GM12872 (cell line): ENCODE data around the gene BHLHE23.

Experiments used
- TF ChIP-seq, protein P1 (sequence below): IDR thresholded peaks from 3 replicates; pipeline ENCODE4 v1.5.1; 2011; ENCODE audit warnings: low read depth, mild to moderate bottlenecking, low read length, moderate library complexity; ENCODE audit not compliant: insufficient read depth

BHLHE23 gene

DNA sequence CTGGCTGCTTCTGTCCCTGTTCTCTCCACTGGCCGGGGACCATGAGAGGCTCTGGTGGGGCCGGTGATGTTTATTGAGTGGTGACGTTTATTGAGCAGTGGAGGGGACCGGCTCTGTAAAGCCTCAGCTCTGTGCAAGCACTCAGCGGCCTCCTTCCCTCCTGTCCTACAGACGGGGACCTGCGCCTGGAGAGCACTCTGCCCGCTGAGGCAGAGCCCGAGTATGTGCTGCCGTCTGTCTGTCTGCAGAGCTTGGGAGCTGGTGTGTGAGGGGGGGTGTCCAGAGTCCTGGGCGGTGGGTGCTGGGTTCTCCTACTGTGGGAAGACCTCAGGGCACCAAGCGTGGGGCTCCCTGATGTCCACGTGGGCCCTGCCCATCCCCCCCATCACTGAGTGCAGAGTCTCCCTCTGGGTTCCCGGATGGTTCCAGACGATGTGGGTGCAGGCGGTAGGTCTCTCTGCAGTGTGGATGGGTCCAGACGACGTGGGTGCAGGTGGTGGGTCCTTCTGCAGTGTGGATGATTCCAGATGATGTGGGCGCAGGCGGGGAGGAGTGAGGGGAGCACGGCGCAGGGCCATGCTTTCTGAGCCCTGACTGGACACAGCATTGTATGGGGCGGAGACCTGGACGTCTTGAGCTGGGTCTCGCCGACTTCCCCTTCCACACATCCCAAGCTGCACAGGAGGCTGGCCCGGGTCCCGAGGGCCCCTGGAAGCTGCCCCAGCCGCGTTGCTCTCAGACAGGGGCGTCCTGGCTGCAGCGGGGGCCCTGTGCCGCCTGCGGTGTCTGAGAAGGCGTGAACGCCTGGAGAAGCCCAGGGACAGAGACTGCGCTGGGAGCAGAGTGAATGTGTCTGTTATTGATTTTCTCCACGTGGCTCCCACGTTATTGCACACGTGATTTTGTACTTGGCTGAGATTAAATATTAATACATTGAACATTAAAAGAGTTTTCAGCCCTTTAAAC, 14.9 kb upstream of the BHLHE23 start:
- TF ChIP-seq, protein P1, sequence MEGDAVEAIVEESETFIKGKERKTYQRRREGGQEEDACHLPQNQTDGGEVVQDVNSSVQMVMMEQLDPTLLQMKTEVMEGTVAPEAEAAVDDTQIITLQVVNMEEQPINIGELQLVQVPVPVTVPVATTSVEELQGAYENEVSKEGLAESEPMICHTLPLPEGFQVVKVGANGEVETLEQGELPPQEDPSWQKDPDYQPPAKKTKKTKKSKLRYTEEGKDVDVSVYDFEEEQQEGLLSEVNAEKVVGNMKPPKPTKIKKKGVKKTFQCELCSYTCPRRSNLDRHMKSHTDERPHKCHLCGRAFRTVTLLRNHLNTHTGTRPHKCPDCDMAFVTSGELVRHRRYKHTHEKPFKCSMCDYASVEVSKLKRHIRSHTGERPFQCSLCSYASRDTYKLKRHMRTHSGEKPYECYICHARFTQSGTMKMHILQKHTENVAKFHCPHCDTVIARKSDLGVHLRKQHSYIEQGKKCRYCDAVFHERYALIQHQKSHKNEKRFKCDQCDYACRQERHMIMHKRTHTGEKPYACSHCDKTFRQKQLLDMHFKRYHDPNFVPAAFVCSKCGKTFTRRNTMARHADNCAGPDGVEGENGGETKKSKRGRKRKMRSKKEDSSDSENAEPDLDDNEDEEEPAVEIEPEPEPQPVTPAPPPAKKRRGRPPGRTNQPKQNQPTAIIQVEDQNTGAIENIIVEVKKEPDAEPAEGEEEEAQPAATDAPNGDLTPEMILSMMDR = no peak

DNA sequence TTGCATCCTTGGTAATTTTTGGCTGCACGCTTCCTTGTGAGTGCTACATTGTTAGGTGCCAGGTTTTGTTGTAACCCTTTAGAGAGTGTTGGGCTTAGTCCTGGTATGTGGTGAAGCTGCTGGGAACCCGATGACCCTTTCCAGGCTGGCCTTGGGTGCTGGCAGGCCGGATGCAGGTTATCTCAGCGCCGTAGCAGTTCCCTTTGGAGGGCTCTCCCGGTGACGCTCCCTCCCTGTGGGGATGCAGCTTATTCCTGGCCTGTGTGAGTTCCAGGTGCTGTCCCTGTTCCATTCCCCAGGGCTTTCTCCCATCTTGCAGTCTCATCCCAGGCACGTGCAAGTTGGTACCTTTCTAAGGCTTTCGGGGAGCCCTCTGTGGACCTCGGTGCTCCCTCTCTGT, 13.9 kb upstream of the BHLHE23 start:
- TF ChIP-seq, protein P1 = no peak

DNA sequence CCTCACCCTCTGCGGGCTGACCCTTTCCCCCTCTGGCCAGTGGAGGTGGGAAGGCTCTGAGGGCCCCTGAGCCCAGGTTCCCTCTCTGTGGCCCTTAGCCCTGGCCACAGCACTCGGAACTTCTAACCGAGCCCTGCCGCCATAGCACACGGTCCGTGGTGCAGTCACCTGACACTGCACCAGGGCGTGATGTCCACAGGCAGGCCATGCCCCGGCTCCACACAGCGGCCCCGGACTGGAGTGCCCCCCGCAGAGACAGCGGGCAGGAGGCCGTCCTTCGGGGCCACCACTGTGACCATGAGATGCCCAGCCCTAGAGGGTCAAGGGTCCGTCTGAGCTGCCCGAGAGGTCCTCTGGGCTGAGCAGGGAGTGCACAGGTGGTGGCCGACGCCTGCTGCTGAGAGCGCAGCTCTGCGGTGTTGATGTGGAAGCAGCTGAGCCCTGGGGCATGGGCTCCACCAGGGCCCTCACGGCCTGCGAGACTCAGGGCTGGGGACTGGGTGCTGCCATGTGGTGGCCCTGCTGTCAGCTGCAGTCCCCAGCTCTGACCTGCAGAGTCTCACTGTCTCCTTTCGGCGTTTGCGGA, 11.2 kb upstream of the BHLHE23 start:
- TF ChIP-seq, protein P1 = no peak

DNA sequence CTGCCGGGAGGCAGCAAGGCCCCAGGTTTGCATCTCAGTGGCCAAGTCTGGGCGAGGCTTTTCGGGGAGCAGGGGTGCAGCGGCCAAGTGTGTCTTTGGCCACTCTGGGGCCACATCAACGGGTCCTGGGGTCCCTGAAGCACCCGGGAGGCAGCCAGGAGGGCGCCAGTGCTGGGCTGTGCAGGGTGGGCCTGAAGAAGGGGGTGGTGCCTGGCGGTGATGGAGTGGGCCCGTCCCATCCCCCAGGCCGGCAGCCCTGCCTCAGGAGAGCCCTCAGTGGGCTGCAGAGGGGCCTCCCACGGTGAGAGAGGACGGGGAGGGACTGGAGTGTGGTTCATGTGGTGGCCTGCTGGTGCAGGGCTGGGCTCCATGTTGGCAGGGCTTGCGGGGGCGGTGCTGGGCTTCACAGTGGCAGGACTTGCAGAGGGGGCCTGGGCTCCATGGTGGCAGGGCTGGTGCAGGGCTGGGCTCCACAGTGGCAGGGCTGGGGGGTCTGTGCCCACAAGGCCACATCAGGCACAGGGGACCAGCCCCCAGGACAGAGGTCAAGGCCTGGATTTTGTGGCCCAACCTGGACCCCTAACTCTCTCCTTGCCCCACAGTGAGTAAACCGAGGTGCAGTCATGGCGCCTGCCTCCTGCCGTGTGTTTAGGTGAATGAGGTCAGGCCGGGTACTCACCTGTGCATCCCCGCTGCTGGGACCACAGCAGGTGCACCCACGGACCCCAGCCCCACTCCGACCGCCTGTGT, 10.5 kb upstream of the BHLHE23 start:
- TF ChIP-seq, protein P1 = no peak

DNA sequence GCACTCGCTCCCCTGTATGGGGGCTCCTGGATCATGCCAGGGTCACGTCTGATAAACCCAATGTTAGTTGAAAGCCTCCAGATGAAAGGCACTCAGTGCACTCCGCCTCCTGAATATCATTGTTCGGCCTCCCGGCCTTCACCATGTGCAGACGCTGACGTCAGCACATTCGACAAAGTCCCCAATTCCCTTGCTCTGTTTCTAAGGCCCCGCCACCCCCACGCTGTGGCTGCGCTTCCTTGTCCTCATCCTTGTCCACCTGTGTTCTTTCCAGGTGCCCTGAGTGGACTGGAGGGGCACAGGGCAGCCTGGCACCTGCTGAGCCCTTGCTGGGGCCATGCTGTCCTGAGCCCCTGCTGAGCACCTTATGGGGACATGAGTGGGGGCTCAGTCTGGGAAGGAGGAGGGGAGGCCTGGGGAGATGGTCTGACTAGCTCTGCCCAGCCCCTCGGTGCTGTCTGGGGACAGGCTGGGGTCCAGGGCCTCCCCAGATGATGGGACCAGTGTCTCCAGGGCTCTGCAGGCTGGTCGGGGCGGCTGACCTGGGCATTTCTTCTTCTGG, 9.8 kb upstream of the BHLHE23 start:
- TF ChIP-seq, protein P1 = no peak

DNA sequence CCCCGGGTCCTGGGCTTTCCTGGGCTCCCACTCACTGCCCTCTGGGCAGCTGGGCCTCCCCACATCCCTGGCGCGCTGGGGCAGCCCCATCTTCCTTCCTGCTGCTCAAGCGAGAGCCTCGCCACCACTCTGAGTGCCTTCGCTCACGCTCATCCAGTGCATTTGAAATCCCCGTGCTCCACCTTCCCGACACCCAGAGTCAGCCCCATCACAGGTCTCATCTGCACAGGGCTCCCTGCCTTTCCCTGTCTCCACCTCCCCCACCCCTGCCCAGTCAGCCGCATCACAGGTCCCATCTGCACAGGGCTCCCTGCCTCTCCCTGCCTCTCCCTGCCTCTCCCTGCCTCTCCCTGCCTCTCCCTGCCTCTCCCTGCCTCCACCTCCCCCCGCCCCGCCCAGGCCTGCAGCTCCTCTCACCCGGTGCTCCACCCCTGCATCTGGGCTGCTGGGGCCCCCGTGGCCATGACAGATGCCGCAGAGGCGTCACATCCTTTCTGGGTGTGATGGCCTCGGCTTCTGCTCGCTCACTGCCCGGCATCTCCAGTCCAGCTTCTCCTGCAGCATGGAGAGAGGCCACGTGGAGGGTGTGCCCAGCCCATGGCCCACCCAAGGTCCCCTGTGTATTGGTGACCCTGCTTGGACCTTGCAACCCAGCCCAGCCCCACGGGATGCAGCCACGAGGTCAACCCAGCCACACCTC, 9.0 kb upstream of the BHLHE23 start:
- TF ChIP-seq, protein P1 = no peak
